HL-60 (cell line): ENCODE measurements around the gene FNBP1L.

ENCODE experiments used
- DNase-seq, 2 experiments: peaks; one replicate each; pipeline ENCODE4 v3.0.0-alpha.2; 2010 to 2020; ENCODE audit warnings: low read depth in 1 of 2, low spot score in 1 of 2
- H3K27ac ChIP-seq: fragments of 250-450 bp; sonication (Bioruptor Pico); replicated peaks from 2 replicates; pipeline ENCODE4 v1.5.1; 2020; ENCODE audit warnings: mild to moderate bottlenecking, moderate library complexity
- H3K27me3 ChIP-seq: fragments of 250-450 bp; sonication (Bioruptor Pico); 2 replicates; pipeline ENCODE4 v1.5.1; 2021; ENCODE audit warnings: mild to moderate bottlenecking, moderate library complexity; ENCODE audit not compliant: insufficient read depth, poor library complexity, severe bottlenecking
- H3K4me3 ChIP-seq: replicated peaks from 2 replicates; pipeline ENCODE4 v1.5.1; 2011; ENCODE audit warnings: mild to moderate bottlenecking, control low read depth, low read length; ENCODE audit not compliant: insufficient read depth
- CTCF ChIP-seq: IDR thresholded peaks from one replicate; pipeline ENCODE4 v1.5.1; 2011; ENCODE audit warnings: low read length, control low read depth, inconsistent platforms; ENCODE audit not compliant: insufficient read depth
- GABPA ChIP-seq: IDR thresholded peaks from 2 replicates; pipeline ENCODE4 v1.6.1; 2012; ENCODE audit warnings: low read depth
- POLR2AphosphoS5 ChIP-seq: IDR thresholded peaks from 2 replicates; pipeline ENCODE4 v1.6.1; 2012; ENCODE audit warnings: low read depth
- REST ChIP-seq: IDR thresholded peaks from 2 replicates; pipeline ENCODE4 v1.6.1; 2012; ENCODE audit warnings: low read depth; ENCODE audit not compliant: insufficient replicate concordance
- SPI1 ChIP-seq: IDR thresholded peaks from 2 replicates; pipeline ENCODE4 v1.6.1; 2012; ENCODE audit warnings: low read depth, mild to moderate bottlenecking, borderline replicate concordance

Gene FNBP1L

GRCh38 chr1:93411000-93411399 lies 36.9 kb upstream of the FNBP1L start:
- no peak for TF ChIP-seq GABPA
- no peak for TF ChIP-seq REST
- TF ChIP-seq CTCF, result no peak
- no peak for TF ChIP-seq SPI1
- TF ChIP-seq POLR2AphosphoS5, result no peak
- H3K27me3 ChIP-seq, result no peaks in the 10 kb centered on the region
- no peak overlapping the region for H3K4me3 ChIP-seq
- no peak overlapping the region for H3K27ac ChIP-seq
- no peak for DNase-seq

- DNase-seq, result no peak
- TF ChIP-seq CTCF (no peak), REST (no peak), GABPA (no peak), POLR2AphosphoS5 (no peak), SPI1 (peak; percentile 88)
- H3K27me3 ChIP-seq, result no peaks in the 10 kb centered on the region
- H3K4me3 ChIP-seq, result no peak overlapping the region
- H3K27ac ChIP-seq, result no peak overlapping the region
Observed at GRCh38 chr1:93414749-93415148, 33.2 kb upstream of the FNBP1L start.

GRCh38 chr1:93415296-93415695 lies 32.6 kb upstream of the FNBP1L start:
- TF ChIP-seq POLR2AphosphoS5 (no peak), REST (no peak), CTCF (no peak), SPI1 (no peak), GABPA (no peak)
- no peak overlapping the region for H3K4me3 ChIP-seq
- H3K27ac ChIP-seq, result no peak overlapping the region
- no peaks in the 10 kb centered on the region for H3K27me3 ChIP-seq
- DNase-seq, result no peak
